KOPT-K1 (cell line): ENCODE results near the gene BAHD1.

Experiments used
- H3K27ac ChIP-seq: fragments of 200-600 bp; sonication (generic); 2 replicates; pipeline ENCODE4 v1.5.1; 2016; ENCODE audit warnings: antibody characterized with exemption, mild to moderate bottlenecking, low read depth, low read length; ENCODE audit not compliant: poor library complexity, severe bottlenecking
- H3K36me3 ChIP-seq: fragments of 200-600 bp; sonication (generic); 2 replicates; pipeline ENCODE4 v1.5.1; 2017; ENCODE audit warnings: antibody characterized with exemption, mild to moderate bottlenecking, low read length, moderate library complexity; ENCODE audit not compliant: insufficient read depth
- H3K9me3 ChIP-seq: fragments of 200-600 bp; sonication (generic); 2 replicates; pipeline ENCODE4 v1.5.1; 2017; ENCODE audit warnings: antibody characterized with exemption, low read length, mild to moderate bottlenecking; ENCODE audit not compliant: insufficient read depth, poor library complexity, severe bottlenecking

BAHD1 gene

DNA sequence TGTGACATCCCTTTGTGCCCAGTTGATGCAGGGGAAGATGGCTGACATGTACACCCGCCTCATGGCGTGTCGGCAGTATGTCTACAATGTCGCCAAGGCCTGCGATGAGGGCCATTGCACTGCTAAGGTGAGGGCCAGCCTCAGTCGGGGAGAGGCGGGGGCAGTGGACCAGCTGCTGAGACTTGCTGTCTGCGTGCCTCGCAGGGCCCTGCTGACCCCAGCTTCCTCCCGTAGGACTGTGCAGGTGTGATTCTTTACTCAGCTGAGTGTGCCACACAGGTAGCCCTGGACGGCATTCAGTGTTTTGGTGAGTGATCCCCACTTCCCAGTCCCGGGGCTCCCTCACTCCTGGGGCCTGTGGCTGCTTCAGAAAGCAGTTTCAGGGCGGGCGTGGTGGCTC lies 24.7 kb upstream of the BAHD1 start:
- peaks cover 75% of the 10 kb centered on the region for H3K36me3 ChIP-seq
- H3K27ac ChIP-seq = no peak overlapping the region
- H3K9me3 ChIP-seq = no peaks in the 10 kb centered on the region

DNA sequence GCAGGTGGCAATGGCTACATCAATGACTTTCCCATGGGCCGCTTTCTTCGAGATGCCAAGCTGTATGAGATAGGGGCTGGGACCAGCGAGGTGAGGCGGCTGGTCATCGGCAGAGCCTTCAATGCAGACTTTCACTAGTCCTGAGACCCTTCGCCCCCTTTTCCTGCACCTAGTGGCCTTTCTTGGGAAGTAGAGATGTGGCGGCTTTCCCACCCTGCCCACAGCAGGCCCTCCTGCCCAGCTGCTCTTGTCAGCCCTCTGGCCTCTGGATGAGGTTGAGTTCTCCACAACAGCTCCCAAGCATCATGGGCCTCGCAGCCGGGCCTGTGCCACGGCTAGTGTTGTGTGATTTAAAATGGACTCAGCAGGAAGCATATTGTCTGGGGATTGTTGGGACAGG lies 22.6 kb upstream of the BAHD1 start:
- H3K27ac ChIP-seq = no peak overlapping the region
- H3K36me3 ChIP-seq = peaks cover 55% of the 10 kb centered on the region
- no peaks in the 10 kb centered on the region for H3K9me3 ChIP-seq

DNA sequence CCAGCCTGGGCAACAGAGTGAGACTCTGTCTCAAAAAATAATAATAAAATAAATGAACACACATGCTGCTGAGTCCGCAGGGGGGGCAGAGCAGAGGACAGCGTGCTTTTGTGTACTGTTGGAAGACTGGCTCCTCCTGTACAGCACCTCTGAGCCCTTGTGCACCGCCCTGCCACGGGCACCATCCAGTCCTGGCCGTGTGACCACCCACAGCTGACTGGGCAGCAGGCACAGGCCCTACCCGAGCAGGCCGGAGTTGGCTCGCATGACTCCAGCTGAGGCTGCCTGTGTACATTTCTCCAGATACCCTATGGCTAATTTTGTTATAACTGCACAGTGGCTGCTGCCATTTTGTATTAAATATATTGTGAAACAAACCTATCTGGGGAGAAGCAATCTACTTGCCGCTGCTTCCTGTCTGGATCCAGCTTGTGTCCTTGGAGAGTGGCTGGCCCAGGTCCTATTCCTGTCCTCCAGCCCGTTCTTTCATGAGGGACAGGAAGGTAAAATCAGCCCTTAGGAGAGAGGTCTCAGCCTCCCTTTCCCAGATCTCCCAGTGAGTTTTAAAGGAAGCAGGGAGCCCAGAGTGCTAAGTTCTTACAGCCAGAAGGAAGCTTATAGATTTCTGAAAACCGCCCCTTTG lies 20.6 kb upstream of the BAHD1 start:
- H3K36me3 ChIP-seq = peaks cover 34% of the 10 kb centered on the region
- H3K27ac ChIP-seq = no peak overlapping the region
- no peaks in the 10 kb centered on the region for H3K9me3 ChIP-seq

DNA sequence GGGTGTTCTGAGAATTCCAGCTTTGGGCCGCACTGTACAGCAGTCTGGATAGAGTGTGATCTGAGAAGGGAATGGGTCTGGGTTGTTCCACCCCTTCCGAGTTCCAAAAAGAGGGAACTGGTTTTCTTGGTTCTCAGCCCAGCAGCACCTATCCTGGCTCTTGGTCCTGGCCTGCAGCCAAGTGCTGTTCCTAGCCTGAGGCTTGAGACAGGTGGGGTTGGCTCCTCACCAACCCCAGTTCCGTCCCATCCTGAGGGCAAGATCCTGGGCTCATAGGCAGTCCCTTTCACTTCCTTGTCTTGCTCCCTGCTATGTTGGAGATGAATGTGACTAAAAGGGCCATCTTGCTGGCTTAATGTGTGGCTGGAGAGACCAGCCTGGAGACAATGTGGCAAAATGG lies 20.0 kb upstream of the BAHD1 start:
- Histone ChIP-seq H3K36me3 (peaks cover 28% of the 10 kb centered on the region), H3K27ac (no peak overlapping the region), H3K9me3 (no peaks in the 10 kb centered on the region)

DNA sequence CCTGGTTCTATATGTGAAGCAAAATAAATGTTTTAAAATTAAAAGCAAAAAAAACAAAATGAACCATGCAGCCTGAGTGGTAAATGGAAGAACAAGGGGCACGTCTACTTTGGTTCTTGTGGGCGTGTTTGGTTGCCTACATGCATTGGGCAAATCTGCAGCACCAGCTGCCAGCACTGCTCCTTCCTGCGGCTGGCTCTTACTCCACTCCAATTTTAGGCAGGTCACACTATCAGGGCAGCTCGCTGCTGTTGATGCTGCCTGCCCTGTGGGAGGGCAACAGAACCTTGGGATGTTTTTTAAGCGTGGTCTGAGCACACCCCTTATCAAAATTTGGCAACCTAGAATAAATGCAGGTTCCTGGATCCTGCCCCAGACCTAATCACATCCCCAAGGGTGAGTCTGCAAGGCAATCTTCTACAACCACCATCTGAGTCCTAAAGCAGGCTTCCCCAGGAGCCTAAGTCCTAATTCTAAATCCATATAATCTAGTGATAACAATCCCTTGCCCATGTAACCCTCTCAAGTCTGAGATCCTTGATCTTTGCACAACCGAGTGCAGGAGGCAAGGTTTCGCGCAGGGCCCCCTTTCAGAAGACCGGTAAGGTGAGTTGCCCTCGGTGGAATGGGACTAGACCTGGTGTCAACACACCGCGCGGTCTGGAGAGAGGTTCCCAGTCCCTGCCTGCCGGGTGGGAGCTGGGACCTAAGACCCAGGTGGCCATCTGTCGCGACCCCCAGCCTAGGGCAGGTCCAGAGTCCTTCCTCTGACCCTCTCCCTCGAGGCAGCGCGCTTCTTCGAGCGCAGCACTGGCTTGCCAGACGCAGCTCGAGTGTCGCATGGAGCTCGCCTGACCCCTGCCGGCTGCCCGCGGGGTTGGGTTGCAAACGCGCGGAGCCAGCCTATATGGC lies 19.3 kb upstream of the BAHD1 start:
- peaks cover 21% of the 10 kb centered on the region for H3K36me3 ChIP-seq
- H3K27ac ChIP-seq = no peak overlapping the region
- H3K9me3 ChIP-seq = no peaks in the 10 kb centered on the region

DNA sequence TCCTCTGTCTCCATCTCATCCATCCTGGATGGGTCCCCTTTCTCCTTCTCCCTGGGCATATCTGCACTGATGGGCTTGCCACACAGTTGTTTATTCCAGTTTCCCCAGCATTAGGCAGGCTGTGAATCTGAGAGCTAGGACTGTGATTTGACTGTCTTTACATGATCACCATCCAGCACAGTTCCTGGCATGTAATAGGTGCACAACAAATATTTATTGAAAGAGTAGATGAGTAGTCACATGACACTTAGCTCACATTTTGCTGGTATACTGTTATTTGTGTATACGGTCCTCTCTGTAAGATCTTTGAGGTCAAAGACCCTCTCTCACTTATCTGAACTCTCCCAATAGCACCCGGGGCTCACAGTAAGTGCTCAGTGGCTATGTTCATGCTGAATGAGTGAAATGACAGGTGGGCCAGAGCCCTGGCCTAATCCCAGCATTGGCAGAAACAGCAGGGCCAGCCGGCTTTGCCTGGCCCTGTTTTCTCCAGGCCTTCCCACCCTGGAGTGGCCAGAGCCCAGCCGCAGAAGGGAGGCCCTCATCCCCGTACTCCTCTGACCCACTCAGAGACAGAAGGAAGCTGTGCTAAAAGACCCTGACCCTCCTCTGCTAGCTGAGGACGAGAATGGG lies 16.2 kb upstream of the BAHD1 start:
- Histone ChIP-seq H3K9me3 (no peaks in the 10 kb centered on the region), H3K36me3 (no peaks in the 10 kb centered on the region), H3K27ac (no peak overlapping the region)

DNA sequence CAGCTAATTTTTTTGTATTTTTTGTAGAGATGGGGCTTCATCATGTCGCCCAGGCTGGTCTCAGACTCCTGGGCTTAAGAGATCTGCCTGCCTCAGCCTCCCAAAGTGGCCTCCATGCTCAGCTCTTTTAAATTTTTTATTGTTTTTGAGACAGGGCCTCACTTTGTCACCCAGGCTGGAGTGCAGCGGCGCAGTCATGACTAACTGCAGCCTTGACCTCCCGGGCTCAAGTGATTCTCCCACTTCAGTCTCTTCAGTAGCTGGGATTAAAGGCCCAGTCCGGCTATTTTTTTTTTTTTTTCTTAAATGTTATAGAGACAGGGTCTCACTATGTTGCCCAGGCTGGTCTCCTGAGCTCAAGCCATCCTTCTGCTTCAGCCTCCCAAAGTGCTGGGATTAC lies 15.1 kb upstream of the BAHD1 start:
- Histone ChIP-seq H3K9me3 (no peaks in the 10 kb centered on the region), H3K27ac (no peak overlapping the region), H3K36me3 (no peaks in the 10 kb centered on the region)

DNA sequence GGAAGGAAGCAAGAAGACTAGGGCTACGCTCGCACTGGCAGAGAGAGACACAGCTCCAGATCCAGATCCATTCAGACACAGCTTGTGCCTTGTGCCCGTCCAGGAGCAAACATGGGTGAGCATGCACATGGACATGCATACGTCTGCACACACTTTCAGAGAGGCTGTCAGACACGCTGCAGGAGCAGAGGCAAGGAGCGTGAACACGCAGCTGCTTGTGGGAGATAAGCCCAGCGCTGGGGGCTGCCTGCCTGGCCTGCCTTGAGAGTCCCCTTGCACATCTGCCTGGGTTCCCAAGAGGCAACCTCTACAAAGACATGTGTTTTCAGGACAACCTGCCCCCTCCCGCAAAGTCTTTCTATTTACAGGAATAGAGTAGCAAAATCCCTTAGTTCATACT lies 13.6 kb upstream of the BAHD1 start:
- Histone ChIP-seq H3K27ac (no peak overlapping the region), H3K36me3 (no peaks in the 10 kb centered on the region), H3K9me3 (no peaks in the 10 kb centered on the region)

DNA sequence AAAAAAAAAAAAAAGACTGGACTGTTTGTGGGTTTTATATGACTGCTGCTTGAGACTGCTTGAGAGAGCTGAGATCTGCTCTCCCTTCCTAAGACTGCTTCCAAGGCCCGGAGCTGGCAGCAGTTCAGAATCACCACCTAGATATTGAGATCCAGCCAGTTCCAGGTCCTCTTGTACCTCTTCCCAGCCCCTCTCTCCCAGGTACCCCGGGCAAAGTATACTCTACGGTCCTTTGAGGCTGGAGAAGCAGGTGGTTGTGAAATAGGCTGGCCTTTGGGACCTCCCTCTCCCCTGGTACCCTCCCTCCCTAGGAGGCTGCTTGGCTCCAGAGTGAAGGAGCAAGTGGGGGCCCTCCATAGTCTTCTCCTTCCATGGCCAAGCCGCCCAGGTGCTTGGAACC lies 12.6 kb upstream of the BAHD1 start:
- Histone ChIP-seq H3K9me3 (no peaks in the 10 kb centered on the region), H3K27ac (no peak overlapping the region), H3K36me3 (no peaks in the 10 kb centered on the region)

DNA sequence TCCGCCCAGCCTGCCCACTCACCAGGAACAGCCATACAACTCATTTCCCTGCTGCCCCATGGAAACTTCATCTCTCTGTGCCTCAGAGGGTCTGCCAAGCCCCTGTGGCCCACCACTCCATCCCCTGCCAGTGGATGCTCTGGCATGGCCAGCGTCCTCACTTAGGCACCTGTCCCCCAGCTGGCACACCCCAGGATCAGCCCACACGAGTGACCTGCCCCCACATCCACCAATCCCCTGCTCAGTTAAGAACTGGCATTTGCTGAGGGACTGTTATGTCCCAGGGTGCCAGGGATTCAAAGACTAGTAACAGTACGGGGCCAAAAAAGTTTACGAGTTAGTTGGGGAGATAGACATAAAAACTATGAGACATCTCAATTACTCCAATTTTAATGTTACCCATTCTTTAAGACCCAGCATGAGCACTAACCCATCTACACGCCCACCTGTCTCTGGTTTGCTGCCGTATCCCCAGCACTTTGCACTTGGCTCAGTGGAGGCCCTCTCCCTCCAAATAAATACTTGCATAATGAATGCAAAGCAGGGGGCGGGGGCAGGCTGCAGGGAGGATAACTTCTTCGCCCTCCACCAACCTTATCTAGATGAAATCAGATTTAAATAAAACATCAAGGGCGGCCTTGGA lies 11.6 kb upstream of the BAHD1 start:
- H3K27ac ChIP-seq = no peak overlapping the region
- H3K9me3 ChIP-seq = no peaks in the 10 kb centered on the region
- H3K36me3 ChIP-seq = no peaks in the 10 kb centered on the region

DNA sequence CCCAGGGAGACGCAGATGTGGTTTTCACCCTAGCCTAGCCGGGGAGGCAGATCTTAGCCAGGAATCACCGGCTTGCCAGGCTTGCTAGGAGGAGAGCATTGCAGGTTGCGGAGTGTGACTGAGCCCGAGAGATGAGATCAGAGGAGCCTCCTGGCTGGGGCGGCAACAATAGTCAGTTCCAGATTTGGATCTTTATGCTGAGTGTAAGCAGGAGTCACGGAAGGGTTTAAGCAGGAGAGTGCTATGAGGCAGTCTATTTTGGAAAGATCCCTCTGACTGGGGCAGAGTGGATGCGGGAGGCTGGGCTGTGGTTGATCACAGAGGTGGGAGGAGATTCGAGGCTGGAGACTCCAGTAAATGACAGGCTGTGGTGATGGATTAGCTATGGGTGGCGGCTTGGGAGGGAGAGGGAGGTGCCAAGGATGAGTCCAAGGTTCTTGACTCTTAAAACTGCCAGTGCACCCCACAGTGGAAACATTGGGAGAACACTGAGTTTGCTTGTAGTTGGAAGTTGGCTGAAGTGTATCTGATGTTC lies 10.4 kb upstream of the BAHD1 start:
- H3K27ac ChIP-seq = no peak overlapping the region
- H3K36me3 ChIP-seq = no peaks in the 10 kb centered on the region
- no peaks in the 10 kb centered on the region for H3K9me3 ChIP-seq

DNA sequence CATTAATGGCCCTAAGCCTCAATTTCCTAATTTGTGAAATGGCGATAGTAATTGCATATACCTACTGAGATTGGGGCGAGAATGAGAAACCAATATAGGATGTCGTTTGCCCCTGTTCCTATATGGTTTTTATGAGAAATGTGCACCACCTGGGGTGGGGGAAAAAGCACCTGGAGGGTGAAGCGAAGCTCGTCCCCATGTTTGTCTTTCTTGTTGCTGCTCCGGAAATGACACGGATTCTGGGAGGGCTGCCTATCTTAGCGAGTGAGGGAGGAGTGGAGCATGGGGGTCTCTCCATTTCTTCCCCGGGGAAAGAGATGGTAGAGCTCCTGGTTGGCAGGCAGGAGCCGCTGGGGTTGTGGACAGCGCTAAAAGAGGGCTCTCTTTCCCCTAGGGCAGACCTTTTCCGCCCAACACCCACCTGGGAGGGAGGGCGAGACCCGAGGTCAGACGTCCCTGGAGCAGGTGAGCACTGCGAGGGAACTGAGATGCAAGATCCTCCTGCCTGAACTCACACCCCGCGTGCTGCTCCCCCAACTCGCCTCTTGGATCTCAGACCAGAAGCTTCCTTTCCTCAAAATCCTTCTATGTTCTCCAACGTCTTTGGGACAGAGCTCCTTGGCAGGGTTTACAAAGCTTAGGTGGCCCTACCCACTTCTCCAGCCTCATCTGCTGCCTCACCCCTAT lies 5.6 kb upstream of the BAHD1 start:
- no peaks in the 10 kb centered on the region for H3K36me3 ChIP-seq
- H3K9me3 ChIP-seq = no peaks in the 10 kb centered on the region
- H3K27ac ChIP-seq = no peak overlapping the region

DNA sequence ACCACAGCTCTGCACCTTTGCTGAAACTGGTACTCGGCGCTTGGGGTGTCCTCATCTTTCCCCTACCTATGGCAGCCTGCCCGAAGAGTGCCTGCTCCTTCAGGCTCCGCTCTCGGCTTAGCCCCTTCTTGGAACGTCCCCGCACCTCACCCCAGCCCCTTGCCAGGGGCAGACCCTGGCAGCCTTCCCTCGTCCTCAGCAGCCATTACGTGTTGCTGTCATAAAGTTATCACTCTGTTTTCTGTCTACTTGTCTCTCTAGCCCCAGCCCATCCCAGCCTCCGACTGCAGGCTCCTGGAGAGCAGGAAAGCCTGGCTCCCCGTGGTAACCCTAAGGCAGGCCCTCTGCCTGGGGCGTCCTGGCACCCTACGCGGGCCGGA lies 5.1 kb upstream of the BAHD1 start:
- Histone ChIP-seq H3K9me3 (no peaks in the 10 kb centered on the region), H3K27ac (no peak overlapping the region), H3K36me3 (no peaks in the 10 kb centered on the region)

DNA sequence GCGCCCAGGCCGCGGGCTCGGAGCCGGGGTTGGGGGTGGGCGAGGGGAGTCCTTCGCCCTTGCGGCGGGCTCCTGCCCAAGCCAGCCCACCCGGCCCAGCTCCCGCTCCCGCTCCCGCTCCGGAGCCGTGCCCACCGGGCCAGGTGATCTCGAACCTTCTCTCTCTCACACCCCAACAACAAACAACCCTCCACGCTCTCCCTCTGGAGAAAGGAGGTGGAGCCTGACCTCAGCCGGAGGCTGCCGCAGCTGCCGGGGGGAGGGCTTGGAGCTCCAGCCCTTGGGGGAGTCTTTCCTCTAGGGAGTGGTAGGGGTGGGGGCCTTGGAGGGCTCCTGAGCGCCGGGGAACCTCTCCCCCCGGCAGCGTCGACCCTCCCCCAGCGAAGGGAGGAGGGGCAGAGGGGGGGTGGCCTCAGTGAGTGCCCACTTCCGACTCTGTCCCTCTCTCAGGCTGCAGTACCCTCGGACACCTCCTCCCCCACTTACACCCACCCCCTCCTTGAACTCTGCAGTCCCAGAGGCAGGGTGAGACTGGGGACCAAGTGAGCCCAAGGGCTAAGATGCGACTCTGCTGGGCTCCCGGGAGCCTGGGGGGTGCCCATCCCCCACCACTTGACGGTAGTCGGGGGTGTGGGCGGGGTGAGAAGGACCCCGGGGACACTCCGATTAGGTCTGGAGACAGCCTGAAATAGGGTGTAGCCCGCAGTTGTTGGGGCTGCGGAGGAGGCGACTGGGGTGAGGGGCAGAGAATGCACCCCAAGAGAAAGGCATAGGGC lies 4.4 kb upstream of the BAHD1 start:
- no peaks in the 10 kb centered on the region for H3K9me3 ChIP-seq
- no peak overlapping the region for H3K27ac ChIP-seq
- H3K36me3 ChIP-seq = no peaks in the 10 kb centered on the region
